NCI-H526 treated with DMSO at 0.1 percent for 48 hours (cell line): ENCODE results near the gene LITAF.

Experiments
- DNase-seq: peaks from one replicate; lab custom pipeline; 2025; lab: John Stamatoyannopoulos, UW

Gene LITAF

GRCh38 chr16:11586856-11587642 is at the start of gene LITAF:
Gene LITAF, minus strand, starts transcription at chr16:11586919. Its CDS starts 30,189 bp downstream, at chr16:11556730.
- no peak for DNase-seq

GRCh38 chr16:11636172-11636721 is 49.5 kb upstream of the LITAF start:
- DNase-seq: peak; percentile 88

- no peak for DNase-seq
Measured at GRCh38 chr16:11635679-11636171, 49.0 kb upstream of the LITAF start.

DNA sequence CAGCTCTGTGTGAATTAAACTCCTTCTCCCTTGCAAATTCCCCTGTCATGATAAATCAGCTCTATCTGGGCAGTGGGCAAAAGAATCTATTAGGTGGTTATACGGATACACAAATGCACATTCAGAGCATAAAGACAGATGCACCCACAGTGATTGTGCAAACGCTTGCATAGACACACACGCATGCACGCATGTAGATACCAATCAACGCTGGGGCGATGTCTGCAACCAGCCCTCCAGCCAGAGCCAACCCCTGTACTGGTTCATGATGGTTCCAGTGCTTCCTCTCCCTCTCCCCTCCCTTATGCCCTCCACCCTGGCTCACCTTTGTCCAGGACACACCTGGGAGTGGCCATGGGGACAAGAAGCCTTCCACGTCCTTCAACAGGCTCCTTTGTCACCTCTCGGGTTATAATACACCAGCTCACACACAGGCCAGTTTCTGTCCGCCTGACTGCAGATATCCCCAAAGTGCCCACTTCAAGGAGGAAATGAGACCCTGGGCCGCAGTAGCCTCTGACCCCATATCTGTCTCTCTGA is 48.5 kb upstream of the LITAF start:
- no peak for DNase-seq

GRCh38 chr16:11634312-11634711 is 47.6 kb upstream of the LITAF start:
- no peak for DNase-seq

DNA sequence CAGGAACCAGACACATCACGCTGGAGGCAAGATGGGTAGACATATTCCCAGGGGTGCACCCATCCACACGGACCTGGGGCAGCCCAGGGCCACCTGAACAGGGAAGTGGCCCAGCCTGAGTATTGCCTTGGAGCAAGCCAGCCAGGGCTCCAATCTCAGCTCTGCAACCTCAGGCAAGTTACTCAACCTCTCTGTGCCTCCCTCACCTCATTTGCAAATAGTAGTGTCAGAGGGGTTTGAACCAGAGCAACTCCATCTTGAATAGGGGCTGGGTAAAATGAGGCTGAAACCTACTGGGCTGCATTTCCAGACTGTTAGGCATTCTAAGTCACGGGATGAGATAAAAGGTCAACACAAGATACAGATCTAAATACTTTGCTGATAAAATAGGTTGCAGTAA is 46.4 kb upstream of the LITAF start:
- DNase-seq: no peak

DNA sequence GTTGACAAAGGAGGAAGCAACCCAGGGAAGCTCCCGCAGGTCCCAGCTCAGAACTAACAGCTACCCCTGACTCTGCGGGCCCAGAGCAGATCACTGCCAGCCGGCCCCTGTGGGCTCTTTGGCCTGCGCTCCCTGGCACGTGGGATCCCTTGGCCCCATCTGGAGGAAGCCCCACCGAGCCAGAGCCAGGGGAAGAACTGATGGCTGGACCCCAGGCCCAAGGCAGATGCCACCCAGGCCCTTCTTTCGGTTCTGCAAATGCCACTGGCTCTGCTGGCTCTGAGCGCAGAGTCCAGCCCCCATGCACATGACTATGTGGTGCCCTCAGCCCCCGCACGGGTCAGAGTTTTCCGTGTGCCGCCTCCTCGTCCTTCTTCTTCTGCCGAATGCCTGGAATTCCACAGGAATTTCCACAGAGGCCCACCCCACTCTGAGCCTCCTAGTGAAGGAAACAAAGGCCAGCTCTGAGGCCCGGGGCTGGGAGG is 45.8 kb upstream of the LITAF start:
- no peak for DNase-seq

- no peak for DNase-seq
Measured at GRCh38 chr16:11631214-11631613, 44.5 kb upstream of the LITAF start.

- no peak for DNase-seq
Measured at GRCh38 chr16:11630768-11631056, 44.0 kb upstream of the LITAF start.

- no peak for DNase-seq
Measured at GRCh38 chr16:11630046-11630767, 43.5 kb upstream of the LITAF start.

GRCh38 chr16:11629071-11630030 is 42.6 kb upstream of the LITAF start:
- no peak for DNase-seq

- DNase-seq: no peak
Measured at GRCh38 chr16:11627822-11628457, 41.2 kb upstream of the LITAF start.

- no peak for DNase-seq
Measured at GRCh38 chr16:11627292-11627663, 40.6 kb upstream of the LITAF start.

DNA sequence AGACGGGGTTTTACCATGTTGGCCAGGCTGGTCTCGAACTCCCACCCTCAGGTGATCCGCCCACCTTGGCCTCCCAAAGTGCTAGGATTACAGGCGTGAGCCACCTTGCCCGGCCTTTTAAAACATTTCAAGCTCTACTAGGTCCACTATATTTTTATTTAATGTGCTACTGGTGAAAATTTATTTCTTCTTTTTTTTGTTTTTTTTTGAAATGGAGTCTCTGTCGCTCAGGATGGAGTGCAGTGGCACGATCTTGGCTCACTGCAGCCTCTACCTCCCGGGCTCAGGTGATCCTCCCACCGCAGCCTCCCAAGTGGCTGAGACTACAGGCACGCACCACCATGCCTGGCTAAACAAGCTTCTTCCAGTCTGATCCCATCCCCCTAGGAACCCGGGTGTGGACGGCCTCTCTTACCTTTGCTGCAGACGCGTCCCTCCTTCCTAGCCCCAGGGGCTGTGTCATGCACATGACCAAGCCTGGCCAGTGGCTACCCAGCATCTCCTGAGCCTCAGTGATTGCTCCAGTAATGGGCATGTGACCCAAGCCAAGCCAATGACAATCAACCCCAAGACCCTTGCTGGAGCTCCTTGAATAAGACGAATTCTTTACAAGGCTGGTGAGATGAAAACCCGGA is 40.1 kb upstream of the LITAF start:
- DNase-seq: no peak

DNA sequence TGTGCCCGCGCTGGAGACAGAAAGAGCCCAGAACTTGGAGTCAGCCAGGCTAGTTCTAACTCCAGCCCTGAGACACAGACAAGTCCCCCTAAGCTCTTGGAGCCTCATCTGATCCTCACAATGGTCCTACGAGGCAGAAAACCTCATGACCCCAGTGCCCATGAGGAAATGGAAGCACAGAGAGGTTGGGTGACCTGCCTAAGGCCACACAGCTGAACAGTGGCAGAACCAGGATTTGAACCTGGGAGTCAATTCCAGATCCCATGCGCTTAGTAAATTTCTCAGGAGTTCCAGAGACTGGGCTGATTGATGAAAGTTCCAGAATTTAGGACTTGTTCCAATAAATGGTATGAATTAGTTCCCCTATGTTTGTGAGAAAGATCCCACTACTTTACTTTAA is 39.0 kb upstream of the LITAF start:
- DNase-seq: no peak

DNA sequence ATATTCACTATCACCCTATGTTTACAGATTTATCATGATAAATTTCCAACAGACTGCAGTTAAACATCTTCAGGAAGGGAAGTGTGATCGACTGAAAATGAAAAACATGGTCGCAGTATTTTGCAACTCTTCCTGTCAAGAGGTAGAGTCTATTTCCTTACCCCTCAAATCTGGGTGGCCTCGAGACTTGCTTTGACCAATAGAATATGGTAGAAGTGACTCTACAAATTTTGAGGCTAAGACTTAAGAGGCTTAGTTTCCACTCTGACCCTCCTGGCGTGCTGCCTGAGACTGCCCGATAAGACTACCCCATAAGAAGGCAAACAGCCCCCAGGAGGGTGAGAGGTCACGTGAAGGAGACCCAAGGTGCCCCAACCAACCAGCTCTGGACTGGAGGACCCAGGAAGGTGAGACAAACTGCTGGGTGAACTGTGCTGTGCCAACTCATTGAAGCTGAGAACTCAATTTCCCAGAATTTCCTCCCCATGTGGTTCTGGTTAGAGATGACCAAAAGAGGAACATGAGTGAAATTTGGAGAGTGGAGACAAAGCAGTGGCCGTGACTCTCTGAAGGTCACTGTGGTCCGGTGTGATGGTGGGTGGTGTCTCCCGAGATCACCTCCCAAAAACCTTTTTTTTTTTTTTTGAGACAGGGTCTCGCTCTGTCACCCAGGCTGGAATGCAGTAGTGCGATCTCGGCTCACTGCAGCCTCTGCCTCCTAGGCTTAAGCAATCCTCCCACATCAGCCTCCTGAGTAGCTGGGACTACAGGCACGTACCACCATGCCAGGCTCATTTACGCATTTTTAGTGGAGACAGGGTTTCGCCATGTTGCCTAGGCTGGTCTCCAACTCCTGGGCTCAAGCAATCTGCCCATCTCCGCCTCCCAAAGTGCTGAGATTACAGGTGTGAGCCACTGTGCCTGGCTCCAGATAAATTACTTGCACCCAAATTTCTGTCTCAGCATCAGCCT is 38.2 kb upstream of the LITAF start:
- no peak for DNase-seq

DNA sequence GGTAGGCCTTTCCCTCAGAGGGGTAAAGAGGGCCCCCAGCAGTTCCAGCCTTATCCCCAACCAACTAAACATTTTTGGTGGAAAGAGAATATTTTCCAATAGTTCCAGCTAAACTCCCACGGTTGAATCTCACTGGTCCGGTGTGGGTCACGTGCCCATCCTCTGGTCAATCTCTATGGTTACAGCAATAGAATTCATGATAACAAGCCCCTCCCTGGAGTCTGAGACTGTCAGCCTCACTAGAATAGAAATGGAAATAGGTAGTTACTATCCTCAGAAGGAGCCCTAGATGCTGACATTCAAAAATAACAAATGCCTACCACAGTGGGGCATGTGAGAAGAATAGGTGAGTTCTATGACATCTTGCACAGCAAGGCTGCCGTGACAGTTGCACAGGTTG is 37.5 kb upstream of the LITAF start:
- DNase-seq: no peak

- DNase-seq: no peak
Measured at GRCh38 chr16:11621920-11622651, 35.4 kb upstream of the LITAF start.

GRCh38 chr16:11621539-11621919 is 34.8 kb upstream of the LITAF start:
- DNase-seq: no peak
